ENCODE results near the gene STK40.

Gene STK40

GRCh38 chr1:36420836-36421317 is 35.2 kb upstream of the STK40 start:
- TF ChIP-seq CTCF (IDR thresholded peaks at IDR 0.05; ENCODE audit: insufficient read depth, low read length, missing control alignments) = peak; percentile 99
- CTCF ChIA-PET = interaction anchor here (0.8 to 4.5 kb wide), 28 partner anchors 9 to 321 kb away, joined by 3 to 75 read pairs (median 6); partner anchors contain the start of genes EVA1B and OSCP1
- DNase-seq (ENCODE audit: low read depth, low spot score) = peak; percentile 26
- POLR2A ChIA-PET = no interaction called here
- H3K4me3 ChIP-seq (ENCODE audit: low read depth, low read length) = no peak overlapping the region

GRCh38 chr1:36420409-36420808 is 34.7 kb upstream of the STK40 start:
- no peak for DNase-seq (ENCODE audit: low read depth, low spot score)
- no peak overlapping the region for H3K4me3 ChIP-seq (ENCODE audit: low read depth, low read length)
- ChIA-PET CTCF (interaction anchor here (0.6 to 4.5 kb wide), 31 partner anchors 8 to 321 kb away, joined by 3 to 54 read pairs (median 5); partner anchors contain the start of genes EVA1B, LSM10, OSCP1 and SH3D21), POLR2A (interaction anchor here (1.2 kb wide), 1 partner anchor 33 kb away, joined by 4 read pairs; no protein-coding TSS in a partner anchor)
- TF ChIP-seq CTCF (IDR thresholded peaks at IDR 0.05; ENCODE audit: insufficient read depth, low read length, missing control alignments) = no peak

- DNase-seq (ENCODE audit: low read depth, low spot score) = no peak
- ChIA-PET POLR2A (interaction anchor here (1.2 kb wide), 1 partner anchor 32 kb away, joined by 4 read pairs; no protein-coding TSS in a partner anchor), CTCF (interaction anchor here (0.9 to 4.5 kb wide), 23 partner anchors 10 to 320 kb away, joined by 3 to 54 read pairs (median 6); partner anchors contain the start of genes EVA1B, LSM10 and OSCP1)
- TF ChIP-seq CTCF (IDR thresholded peaks at IDR 0.05; ENCODE audit: insufficient read depth, low read length, missing control alignments) = no peak
- no peak overlapping the region for H3K4me3 ChIP-seq (ENCODE audit: low read depth, low read length)
Measured at GRCh38 chr1:36419569-36419968, 33.8 kb upstream of the STK40 start.

GRCh38 chr1:36419140-36419539 is 33.4 kb upstream of the STK40 start:
- no peak for TF ChIP-seq CTCF (IDR thresholded peaks at IDR 0.05; ENCODE audit: insufficient read depth, low read length, missing control alignments)
- H3K4me3 ChIP-seq (ENCODE audit: low read depth, low read length) = no peak overlapping the region
- no peak for DNase-seq (ENCODE audit: low read depth, low spot score)
- ChIA-PET CTCF (interaction anchor here (1.0 to 4.5 kb wide), 18 partner anchors 10 to 320 kb away, joined by 3 to 54 read pairs (median 8); partner anchors contain the start of genes EVA1B, LSM10 and OSCP1), POLR2A (interaction anchor here (1.2 kb wide), 1 partner anchor 32 kb away, joined by 4 read pairs; no protein-coding TSS in a partner anchor)

GRCh38 chr1:36417931-36418330 is 32.2 kb upstream of the STK40 start:
- CTCF ChIA-PET = interaction anchor here (0.7 to 4.5 kb wide), 4 partner anchors 50 to 118 kb away, joined by 4 to 54 read pairs (median 28); no protein-coding TSS in a partner anchor
- H3K4me3 ChIP-seq (ENCODE audit: low read depth, low read length) = no peak overlapping the region
- DNase-seq (ENCODE audit: low read depth, low spot score) = no peak
- no peak for TF ChIP-seq CTCF (IDR thresholded peaks at IDR 0.05; ENCODE audit: insufficient read depth, low read length, missing control alignments)
- POLR2A ChIA-PET = no interaction called here

GRCh38 chr1:36415661-36416326 is 30.1 kb upstream of the STK40 start:
- ChIA-PET CTCF (interaction anchor here (1.1 to 5.7 kb wide), 3 partner anchors 10 to 228 kb away, joined by 4 to 42 read pairs (median 6); no protein-coding TSS in a partner anchor), POLR2A (no interaction called here)
- no peak for TF ChIP-seq CTCF (IDR thresholded peaks at IDR 0.05; ENCODE audit: insufficient read depth, low read length, missing control alignments)
- H3K4me3 ChIP-seq (ENCODE audit: low read depth, low read length) = no peak overlapping the region
- DNase-seq (ENCODE audit: low read depth, low spot score) = no peak

Data from AG04449 (cell line).